GM12875 (cell line): ENCODE data around the gene PRRG2.

ENCODE experiments used
- H3K4me3 ChIP-seq: one replicate; pipeline ENCODE4 v1.5.1; 2011; ENCODE audit warnings: low read depth, low read length, control low read depth
- TF ChIP-seq, protein P1 (sequence below): IDR thresholded peaks from 2 replicates; pipeline ENCODE4 v1.5.1; 2011; ENCODE audit warnings: low read depth, mild to moderate bottlenecking, control low read depth, inconsistent platforms, low read length, moderate library complexity, borderline replicate concordance; ENCODE audit not compliant: insufficient read depth

The PRRG2 gene

DNA sequence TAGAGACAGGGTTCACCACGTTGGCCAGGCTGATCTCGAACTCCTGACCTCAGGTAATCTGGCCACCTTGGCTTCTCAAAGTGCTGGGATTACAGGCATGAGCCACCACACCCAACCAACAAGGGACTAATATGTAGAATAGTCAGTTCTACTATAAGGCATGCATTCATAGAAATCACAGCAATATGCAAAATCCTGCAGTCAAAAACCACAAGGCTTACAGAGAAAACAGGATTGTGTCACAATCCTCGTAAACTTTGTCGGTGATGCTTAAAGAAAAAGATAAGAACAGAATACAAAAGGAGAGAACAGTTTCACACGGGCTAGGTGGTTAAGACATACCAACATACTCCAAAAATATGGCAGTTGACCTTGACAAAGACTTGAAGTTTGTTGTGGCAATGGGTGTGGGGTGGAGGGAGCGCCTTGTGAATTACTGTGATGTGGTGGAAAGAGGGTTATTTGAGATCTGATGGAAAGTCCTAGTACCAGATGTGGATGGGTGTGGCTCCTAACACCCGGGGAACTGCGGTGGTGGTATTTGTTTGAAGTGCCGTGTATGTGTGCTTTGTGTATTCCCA lies 13.2 kb upstream of the PRRG2 start:
- no peak overlapping the region for H3K4me3 ChIP-seq
- TF ChIP-seq, protein P1, sequence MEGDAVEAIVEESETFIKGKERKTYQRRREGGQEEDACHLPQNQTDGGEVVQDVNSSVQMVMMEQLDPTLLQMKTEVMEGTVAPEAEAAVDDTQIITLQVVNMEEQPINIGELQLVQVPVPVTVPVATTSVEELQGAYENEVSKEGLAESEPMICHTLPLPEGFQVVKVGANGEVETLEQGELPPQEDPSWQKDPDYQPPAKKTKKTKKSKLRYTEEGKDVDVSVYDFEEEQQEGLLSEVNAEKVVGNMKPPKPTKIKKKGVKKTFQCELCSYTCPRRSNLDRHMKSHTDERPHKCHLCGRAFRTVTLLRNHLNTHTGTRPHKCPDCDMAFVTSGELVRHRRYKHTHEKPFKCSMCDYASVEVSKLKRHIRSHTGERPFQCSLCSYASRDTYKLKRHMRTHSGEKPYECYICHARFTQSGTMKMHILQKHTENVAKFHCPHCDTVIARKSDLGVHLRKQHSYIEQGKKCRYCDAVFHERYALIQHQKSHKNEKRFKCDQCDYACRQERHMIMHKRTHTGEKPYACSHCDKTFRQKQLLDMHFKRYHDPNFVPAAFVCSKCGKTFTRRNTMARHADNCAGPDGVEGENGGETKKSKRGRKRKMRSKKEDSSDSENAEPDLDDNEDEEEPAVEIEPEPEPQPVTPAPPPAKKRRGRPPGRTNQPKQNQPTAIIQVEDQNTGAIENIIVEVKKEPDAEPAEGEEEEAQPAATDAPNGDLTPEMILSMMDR, result no peak

DNA sequence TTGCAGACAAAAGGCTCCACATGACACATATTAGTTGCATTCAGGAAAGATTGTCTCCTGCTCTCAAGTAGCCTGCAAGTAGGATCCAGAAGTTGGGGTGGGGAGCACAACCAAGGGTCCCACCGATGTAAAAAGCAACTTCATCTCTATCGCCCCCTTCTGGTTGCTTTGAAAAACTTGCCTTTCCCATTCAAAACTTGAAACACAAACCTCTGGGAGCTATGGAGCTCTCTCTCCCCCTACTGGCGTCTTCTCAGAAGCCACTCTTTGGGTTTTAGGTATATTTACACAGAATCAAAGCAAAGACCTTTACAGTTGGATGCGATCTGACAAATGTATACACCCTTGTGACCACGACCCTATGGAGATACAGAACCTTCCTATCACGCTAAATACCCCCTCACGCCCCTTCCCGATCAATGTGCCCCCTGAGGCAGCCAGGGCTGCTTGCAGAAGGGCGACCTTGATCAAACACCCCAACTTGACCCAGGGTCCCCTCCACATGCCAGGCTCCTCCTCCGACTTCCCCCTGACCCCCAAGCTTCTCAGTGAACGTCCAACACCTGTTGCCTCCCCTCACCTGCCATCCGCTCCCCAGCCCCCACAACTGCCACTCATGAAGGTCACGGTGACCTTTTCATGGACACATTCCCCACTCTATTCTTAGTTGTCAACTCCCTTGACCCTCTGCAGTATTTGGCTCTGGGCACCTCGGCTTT lies 10.8 kb upstream of the PRRG2 start:
- no peak overlapping the region for H3K4me3 ChIP-seq
- TF ChIP-seq, protein P1, result peak; percentile 89

DNA sequence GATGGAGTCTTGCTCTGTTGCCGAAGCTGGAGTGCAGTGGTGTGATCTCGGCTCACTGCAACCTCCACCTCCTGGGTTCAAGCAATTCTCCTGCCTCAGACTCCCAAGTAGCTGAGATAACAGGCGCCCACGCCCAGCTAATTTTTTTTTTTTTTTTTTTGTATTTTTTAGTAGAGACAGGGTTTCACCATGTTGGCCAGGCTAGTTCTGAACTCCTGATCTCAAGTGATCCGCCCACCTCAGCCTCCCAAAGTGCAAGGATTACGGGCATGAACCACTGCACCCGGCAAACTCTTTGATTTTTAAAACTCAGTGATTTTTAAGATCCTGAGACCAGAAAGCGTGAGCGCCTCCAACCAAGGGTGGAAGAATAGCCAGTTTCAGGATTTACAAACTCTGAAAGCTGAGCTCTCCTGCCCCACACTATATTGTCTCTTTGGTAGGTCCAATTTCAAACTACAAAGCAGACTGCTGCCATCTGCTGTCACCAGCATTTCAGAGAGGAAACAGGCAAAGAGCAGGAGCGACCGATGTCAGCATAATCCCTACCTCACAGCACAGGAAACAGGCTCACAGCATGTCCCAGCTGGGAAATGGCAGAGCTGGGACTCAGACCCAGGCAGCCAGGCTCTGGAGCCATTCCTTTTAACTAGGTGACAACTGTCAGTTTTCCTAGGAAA lies 10.0 kb upstream of the PRRG2 start:
- no peak overlapping the region for H3K4me3 ChIP-seq
- TF ChIP-seq, protein P1, result no peak

DNA sequence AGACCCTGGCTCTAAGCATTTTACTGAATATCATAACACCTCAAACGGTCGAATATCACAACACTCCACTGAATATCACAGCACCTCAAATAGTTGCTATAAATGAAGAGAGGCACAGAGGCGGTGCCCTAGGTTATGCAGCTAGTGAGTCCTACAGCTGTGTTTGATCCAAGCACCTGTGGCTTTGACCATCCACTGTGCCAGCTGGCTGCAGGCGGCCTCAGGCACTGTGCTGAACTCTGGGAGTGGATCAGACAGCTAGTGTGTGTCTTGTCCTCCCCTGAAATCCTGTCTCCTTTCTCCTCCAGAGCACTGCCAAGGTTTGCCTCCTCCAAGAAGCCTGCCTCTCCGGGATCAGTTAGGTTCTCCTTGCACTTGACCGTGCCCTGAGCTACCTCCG lies 8.1 kb upstream of the PRRG2 start:
- no peak overlapping the region for H3K4me3 ChIP-seq
- TF ChIP-seq, protein P1, result no peak

DNA sequence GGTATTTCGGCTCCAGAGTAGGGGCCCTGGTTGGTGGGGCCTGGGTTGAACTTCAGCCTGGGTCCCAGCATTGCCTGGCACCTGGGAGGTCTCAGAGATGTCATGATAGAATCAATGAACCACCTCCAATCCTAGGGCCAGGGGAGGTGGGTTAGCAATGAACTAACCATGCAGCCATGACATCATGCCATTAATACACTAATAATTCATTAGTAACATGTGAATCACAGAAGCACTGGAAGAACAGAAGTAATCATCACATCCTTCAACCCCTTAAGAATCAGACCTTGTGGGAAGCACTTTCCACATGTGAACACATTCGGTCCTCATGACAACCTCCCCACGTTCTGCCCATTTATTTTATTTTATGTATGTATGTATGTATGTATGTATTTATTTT lies 7.7 kb upstream of the PRRG2 start:
- no peak overlapping the region for H3K4me3 ChIP-seq
- TF ChIP-seq, protein P1, result no peak

DNA sequence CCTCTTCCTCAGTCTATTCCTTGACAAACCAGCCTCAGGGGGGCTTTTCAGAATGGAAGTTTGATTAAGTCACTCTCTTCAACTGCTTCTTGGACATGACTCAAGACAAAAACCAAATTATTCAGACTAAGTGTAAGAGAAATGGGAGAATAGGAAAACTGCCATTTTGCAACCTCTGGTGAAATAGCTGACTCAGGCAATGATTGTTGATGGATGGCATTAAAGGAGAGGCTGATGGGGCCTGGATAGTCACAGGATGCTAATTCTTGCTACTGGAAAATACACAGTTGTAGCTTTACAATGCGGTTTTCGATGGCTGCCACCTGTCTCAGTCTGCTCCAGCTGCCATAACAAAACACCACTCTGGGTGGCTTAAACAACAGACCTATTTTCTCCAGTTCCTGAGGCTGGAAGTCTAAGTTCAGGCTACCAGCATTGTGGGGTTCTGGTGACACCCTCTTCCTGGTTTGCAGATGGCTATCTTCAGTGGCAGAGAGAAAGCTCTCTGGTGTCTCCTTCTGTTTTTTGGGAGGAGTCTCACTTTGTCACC lies 6.8 kb upstream of the PRRG2 start:
- H3K4me3 ChIP-seq, result no peak overlapping the region
- TF ChIP-seq, protein P1, result no peak
